Measurements from ENCODE around the gene MYO1C. TPM values are rescaled to one million over a fixed set of nuclear protein-coding genes. Genes with fewer than 3 reads are reported as not detected.

MYO1C gene
- total and polyA plus RNA-seq, 2 of the 8 experiments (the other 6 are each of a cell fraction or from before 2014, with no cell fraction given): 40.1 to 78.6 TPM

DNA sequence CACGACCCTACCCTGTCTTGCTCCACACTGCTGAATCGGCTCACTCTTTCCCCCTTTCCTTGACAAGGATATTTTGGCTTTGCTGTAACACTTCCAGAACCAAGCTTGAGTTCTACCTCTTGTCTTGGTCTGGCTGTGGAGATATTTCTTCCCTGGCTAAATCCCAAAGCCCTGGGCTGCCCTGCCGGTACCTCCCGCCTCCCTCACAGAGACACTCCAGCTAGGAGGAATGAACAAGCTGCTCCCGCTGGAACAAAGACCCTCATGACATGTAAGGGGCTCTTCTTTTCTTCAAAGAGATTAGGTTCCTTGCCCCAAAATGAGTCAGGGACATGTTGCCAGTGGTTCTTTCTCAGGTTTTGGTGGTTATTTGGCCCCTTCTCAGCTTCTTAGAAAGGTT is 13.1 kb upstream of the MYO1C start (continued):
- TF ChIP-seq, protein P1, sequence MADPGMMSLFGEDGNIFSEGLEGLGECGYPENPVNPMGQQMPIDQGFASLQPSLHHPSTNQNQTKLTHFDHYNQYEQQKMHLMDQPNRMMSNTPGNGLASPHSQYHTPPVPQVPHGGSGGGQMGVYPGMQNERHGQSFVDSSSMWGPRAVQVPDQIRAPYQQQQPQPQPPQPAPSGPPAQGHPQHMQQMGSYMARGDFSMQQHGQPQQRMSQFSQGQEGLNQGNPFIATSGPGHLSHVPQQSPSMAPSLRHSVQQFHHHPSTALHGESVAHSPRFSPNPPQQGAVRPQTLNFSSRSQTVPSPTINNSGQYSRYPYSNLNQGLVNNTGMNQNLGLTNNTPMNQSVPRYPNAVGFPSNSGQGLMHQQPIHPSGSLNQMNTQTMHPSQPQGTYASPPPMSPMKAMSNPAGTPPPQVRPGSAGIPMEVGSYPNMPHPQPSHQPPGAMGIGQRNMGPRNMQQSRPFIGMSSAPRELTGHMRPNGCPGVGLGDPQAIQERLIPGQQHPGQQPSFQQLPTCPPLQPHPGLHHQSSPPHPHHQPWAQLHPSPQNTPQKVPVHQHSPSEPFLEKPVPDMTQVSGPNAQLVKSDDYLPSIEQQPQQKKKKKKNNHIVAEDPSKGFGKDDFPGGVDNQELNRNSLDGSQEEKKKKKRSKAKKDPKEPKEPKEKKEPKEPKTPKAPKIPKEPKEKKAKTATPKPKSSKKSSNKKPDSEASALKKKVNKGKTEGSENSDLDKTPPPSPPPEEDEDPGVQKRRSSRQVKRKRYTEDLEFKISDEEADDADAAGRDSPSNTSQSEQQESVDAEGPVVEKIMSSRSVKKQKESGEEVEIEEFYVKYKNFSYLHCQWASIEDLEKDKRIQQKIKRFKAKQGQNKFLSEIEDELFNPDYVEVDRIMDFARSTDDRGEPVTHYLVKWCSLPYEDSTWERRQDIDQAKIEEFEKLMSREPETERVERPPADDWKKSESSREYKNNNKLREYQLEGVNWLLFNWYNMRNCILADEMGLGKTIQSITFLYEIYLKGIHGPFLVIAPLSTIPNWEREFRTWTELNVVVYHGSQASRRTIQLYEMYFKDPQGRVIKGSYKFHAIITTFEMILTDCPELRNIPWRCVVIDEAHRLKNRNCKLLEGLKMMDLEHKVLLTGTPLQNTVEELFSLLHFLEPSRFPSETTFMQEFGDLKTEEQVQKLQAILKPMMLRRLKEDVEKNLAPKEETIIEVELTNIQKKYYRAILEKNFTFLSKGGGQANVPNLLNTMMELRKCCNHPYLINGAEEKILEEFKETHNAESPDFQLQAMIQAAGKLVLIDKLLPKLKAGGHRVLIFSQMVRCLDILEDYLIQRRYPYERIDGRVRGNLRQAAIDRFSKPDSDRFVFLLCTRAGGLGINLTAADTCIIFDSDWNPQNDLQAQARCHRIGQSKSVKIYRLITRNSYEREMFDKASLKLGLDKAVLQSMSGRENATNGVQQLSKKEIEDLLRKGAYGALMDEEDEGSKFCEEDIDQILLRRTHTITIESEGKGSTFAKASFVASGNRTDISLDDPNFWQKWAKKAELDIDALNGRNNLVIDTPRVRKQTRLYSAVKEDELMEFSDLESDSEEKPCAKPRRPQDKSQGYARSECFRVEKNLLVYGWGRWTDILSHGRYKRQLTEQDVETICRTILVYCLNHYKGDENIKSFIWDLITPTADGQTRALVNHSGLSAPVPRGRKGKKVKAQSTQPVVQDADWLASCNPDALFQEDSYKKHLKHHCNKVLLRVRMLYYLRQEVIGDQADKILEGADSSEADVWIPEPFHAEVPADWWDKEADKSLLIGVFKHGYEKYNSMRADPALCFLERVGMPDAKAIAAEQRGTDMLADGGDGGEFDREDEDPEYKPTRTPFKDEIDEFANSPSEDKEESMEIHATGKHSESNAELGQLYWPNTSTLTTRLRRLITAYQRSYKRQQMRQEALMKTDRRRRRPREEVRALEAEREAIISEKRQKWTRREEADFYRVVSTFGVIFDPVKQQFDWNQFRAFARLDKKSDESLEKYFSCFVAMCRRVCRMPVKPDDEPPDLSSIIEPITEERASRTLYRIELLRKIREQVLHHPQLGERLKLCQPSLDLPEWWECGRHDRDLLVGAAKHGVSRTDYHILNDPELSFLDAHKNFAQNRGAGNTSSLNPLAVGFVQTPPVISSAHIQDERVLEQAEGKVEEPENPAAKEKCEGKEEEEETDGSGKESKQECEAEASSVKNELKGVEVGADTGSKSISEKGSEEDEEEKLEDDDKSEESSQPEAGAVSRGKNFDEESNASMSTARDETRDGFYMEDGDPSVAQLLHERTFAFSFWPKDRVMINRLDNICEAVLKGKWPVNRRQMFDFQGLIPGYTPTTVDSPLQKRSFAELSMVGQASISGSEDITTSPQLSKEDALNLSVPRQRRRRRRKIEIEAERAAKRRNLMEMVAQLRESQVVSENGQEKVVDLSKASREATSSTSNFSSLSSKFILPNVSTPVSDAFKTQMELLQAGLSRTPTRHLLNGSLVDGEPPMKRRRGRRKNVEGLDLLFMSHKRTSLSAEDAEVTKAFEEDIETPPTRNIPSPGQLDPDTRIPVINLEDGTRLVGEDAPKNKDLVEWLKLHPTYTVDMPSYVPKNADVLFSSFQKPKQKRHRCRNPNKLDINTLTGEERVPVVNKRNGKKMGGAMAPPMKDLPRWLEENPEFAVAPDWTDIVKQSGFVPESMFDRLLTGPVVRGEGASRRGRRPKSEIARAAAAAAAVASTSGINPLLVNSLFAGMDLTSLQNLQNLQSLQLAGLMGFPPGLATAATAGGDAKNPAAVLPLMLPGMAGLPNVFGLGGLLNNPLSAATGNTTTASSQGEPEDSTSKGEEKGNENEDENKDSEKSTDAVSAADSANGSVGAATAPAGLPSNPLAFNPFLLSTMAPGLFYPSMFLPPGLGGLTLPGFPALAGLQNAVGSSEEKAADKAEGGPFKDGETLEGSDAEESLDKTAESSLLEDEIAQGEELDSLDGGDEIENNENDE (IDR thresholded peaks at IDR 0.05; ENCODE audit: insufficient replicate concordance, low read length): no peak
- TF ChIP-seq RFX5 (IDR thresholded peaks at IDR 0.05; ENCODE audit: borderline replicate concordance, low read depth, low read length) (no peak), RBBP5 (IDR thresholded peaks at IDR 0.05; ENCODE audit: borderline replicate concordance, low read depth, low read length) (no peak), TAF1 (IDR thresholded peaks at IDR 0.05; ENCODE audit: low read depth, low read length) (no peak), NANOG (IDR thresholded peaks at IDR 0.05; ENCODE audit: insufficient read depth, low read depth, low read length, poor library complexity, severe bottlenecking) (no peak), KDM1A (IDR thresholded peaks at IDR 0.05; ENCODE audit: borderline replicate concordance, low read length) (no peak)
